T-helper 2 cell treated with Interferon-gamma antibody and Interleukin-4, amounts not matched to agents 5 μg/mL and 100 μg/mL, for 36 hours (primary cell): Measurements from ENCODE around the gene RPEL1.
A peak's percentile ranks its signal among the peaks of the same experiment; 100 is the strongest.

Experiments
- DNase-seq: peaks from one replicate; pipeline ENCODE4 v3.0.0; 2021; ENCODE audit warnings: low spot score
- H3K27ac Mint-ChIP-seq: one replicate; pipeline ENCODE4 v1.8.0; 2021; ENCODE audit warnings: mild to moderate bottlenecking, mixed read lengths
- H3K27me3 Mint-ChIP-seq: one replicate; pipeline ENCODE4 v1.8.0; 2021; ENCODE audit warnings: low read depth, mixed read lengths
- H3K36me3 Mint-ChIP-seq: one replicate; pipeline ENCODE4 v1.8.0; 2021; ENCODE audit warnings: low read depth, mixed read lengths
- H3K4me1 Mint-ChIP-seq: one replicate; pipeline ENCODE4 v1.8.0; 2021; ENCODE audit warnings: low read depth, mixed read lengths
- H3K4me3 Mint-ChIP-seq: one replicate; pipeline ENCODE4 v1.8.0; 2022; ENCODE audit warnings: mild to moderate bottlenecking, moderate library complexity, mixed read lengths
- H3K9me3 Mint-ChIP-seq: one replicate; pipeline ENCODE4 v1.8.0; 2021; ENCODE audit warnings: mixed read lengths

RPEL1 gene

DNA sequence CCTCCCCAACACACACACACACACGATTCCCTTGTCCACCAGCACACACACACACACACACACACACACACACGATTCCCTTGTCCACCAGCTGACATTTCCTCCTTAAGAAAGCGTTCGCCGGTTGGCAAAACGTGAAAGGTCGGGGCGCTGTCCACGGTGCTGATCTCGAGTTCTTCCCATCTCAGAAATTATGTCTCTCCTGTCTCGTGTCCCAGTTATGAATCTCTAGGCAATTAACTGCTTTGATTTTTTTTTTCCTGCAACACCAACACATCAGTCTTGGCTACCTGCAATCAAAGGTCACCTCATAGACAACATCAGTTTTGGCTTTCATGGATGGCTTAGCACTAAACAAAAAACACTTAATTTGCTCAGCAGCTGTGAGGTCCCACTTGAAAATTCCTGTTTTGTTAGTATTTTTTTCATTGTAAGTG is 33.2 kb downstream of the RPEL1 start:
- Mint-ChIP-seq H3K27me3 (peaks cover 66% of the 10 kb centered on the region), H3K4me1 (peaks cover 2% of the 10 kb centered on the region), H3K9me3 (no peaks in the 10 kb centered on the region), H3K4me3 (peak overlapping the region; percentile 45), H3K36me3 (no peaks in the 10 kb centered on the region), H3K27ac (peak overlapping the region; percentile 16)
- peak; percentile 18 for DNase-seq

DNA sequence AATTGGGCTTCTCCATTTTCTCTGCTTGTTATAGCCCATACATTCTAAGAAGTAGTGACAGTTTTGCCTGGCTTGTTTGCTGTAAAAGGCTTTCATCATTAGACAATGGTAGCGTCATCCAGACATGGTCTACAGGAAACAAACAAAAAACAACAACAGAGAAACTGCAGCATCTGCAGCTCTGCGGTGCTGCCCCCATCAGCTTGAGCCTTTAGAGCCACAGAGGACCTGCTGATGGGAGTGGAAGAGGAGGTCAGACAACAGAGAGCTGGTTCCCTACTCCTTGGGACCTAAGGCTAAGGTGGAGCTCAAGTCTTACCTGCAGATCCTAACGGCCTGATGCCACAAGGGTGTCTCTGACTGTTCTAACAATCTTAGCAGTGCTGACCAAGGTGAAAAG is 34.3 kb downstream of the RPEL1 start:
- Mint-ChIP-seq H3K4me1 (peaks cover 2% of the 10 kb centered on the region), H3K27ac (no peak overlapping the region), H3K27me3 (peaks cover 67% of the 10 kb centered on the region), H3K36me3 (no peaks in the 10 kb centered on the region), H3K9me3 (no peaks in the 10 kb centered on the region), H3K4me3 (no peak overlapping the region)
- no peak for DNase-seq

DNA sequence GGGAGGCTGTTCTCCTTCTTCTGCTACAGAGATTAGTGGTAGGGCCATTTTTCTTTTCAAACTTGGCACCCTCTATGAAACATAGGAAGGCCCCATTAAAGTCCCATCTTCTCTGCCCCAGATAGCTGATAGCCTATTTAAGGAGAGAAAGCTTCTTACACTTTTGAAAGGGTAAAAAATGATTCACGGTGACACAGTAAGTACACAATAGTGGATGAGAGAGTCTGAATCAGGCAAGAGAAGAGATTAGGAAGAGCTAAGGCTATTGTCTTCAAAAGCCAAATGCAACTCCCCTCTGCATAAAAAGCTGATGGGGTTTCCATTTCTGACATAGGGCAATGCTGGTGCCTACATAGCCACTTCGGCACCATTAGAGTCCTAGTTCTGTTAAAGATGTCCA is 34.8 kb downstream of the RPEL1 start:
- Mint-ChIP-seq H3K27me3 (peaks cover 62% of the 10 kb centered on the region), H3K9me3 (no peaks in the 10 kb centered on the region), H3K4me1 (peaks cover 2% of the 10 kb centered on the region), H3K36me3 (no peaks in the 10 kb centered on the region), H3K27ac (no peak overlapping the region), H3K4me3 (no peak overlapping the region)
- DNase-seq = no peak

GRCh38 chr10:103281753-103282152 is 36.1 kb downstream of the RPEL1 start:
- no peak for DNase-seq
- peaks cover 2% of the 10 kb centered on the region for H3K4me1 Mint-ChIP-seq
- H3K27me3 Mint-ChIP-seq = peaks cover 55% of the 10 kb centered on the region
- H3K9me3 Mint-ChIP-seq = no peaks in the 10 kb centered on the region
- no peaks in the 10 kb centered on the region for H3K36me3 Mint-ChIP-seq
- H3K27ac Mint-ChIP-seq = no peak overlapping the region
- no peak overlapping the region for H3K4me3 Mint-ChIP-seq

DNA sequence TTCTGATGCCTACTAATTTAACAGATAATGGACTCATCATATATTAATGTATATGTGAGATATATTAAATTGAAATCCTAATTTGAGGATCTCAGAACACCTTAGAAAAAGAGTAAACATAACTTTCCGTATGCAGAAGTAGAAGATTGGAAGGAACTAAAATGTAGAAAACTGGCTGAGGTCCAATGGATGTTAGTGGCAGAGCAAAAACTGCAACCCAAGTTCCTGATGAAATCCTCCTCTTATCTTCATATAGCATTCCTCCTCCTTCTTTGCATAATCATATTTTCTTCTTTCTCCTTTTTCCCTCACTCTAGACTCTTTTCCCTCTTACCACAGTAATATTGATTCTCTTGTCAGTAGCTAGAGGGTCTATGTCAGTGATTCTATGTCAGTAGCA is 37.3 kb downstream of the RPEL1 start:
- no peak for DNase-seq
- peaks cover 50% of the 10 kb centered on the region for H3K27me3 Mint-ChIP-seq
- H3K36me3 Mint-ChIP-seq = no peaks in the 10 kb centered on the region
- H3K4me1 Mint-ChIP-seq = peaks cover 2% of the 10 kb centered on the region
- H3K4me3 Mint-ChIP-seq = no peak overlapping the region
- no peak overlapping the region for H3K27ac Mint-ChIP-seq
- no peaks in the 10 kb centered on the region for H3K9me3 Mint-ChIP-seq

DNA sequence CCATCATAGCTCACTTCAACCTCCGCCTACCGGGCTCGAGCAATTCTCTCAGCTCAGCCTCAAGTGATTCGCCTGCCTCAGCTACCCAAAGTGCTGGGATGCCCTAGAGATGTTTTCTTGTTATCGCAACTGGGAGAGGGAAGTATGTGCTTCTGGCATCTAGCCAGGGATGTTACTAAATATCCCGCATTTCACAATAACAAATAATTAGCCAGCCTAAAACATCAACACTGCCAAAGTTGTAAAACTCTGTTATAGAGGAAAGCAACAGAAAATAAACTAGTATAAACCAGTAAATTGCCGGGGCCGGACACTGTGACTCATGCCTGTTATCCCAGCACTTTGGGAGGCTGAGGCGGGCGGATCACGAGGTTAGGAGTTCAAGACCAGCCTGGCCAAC is 38.5 kb downstream of the RPEL1 start:
- no peaks in the 10 kb centered on the region for H3K9me3 Mint-ChIP-seq
- H3K4me1 Mint-ChIP-seq = no peaks in the 10 kb centered on the region
- H3K27me3 Mint-ChIP-seq = peaks cover 44% of the 10 kb centered on the region
- no peak for DNase-seq
- H3K27ac Mint-ChIP-seq = no peak overlapping the region
- no peak overlapping the region for H3K4me3 Mint-ChIP-seq
- no peaks in the 10 kb centered on the region for H3K36me3 Mint-ChIP-seq

DNA sequence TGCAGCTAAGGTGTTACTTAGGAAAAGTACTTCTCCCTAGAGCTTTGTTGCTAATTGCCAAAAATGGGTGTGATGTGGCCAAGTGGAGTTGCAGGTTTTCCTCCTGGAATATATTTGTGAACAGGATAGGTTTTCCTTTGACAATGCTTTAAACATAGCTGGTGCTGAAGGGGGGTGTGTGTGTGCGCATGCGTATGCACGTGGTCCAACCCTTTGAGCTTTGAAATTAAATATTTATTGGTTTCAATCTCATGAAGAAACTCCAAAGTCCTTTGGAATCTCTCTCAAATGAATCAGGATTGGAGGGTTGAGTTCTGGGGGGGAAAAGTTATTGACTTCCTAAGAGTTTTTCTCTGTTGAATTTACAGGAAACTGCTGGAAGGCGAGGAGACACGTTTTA is 42.3 kb downstream of the RPEL1 start:
- no peaks in the 10 kb centered on the region for H3K4me1 Mint-ChIP-seq
- DNase-seq = no peak
- H3K9me3 Mint-ChIP-seq = no peaks in the 10 kb centered on the region
- peaks cover 18% of the 10 kb centered on the region for H3K27me3 Mint-ChIP-seq
- no peak overlapping the region for H3K27ac Mint-ChIP-seq
- no peaks in the 10 kb centered on the region for H3K36me3 Mint-ChIP-seq
- no peak overlapping the region for H3K4me3 Mint-ChIP-seq

DNA sequence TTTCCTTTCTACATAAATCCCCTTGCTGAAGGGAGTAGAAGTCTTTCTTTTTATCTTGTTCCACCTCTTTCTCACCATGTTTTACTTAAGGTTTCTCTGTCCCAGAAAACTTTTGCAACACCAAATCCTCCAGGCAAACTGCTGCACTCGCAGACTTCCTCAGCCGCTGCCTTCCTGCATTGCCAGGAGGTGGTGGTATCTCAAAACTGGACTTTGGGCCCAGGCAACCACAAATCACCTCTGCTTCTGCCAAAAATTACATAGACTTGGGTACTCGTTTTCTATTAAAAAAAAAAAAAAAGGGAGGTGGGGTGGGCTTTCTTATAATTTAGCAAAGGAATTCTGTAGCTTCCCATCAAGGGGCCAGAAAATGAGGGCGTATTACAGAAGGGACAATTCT is 45.9 kb downstream of the RPEL1 start:
- no peak for DNase-seq
- Mint-ChIP-seq H3K9me3 (no peaks in the 10 kb centered on the region), H3K27ac (no peak overlapping the region)

GRCh38 chr10:103295374-103296015 is 49.8 kb downstream of the RPEL1 start:
- DNase-seq = no peak
- H3K27ac Mint-ChIP-seq = no peak overlapping the region
- H3K4me1 Mint-ChIP-seq = no peaks in the 10 kb centered on the region
- peaks cover 3% of the 10 kb centered on the region for H3K27me3 Mint-ChIP-seq
- no peaks in the 10 kb centered on the region for H3K36me3 Mint-ChIP-seq
- H3K4me3 Mint-ChIP-seq = no peak overlapping the region
- no peaks in the 10 kb centered on the region for H3K9me3 Mint-ChIP-seq

More for the DNA sequence above, 45.9 kb downstream of the RPEL1 start:
- peaks cover 6% of the 10 kb centered on the region for H3K27me3 Mint-ChIP-seq
- H3K4me3 Mint-ChIP-seq = no peak overlapping the region
- H3K4me1 Mint-ChIP-seq = no peaks in the 10 kb centered on the region
- H3K36me3 Mint-ChIP-seq = no peaks in the 10 kb centered on the region
